Panc1 (cell line): Measurements from ENCODE around the gene RANBP2. TPM values are rescaled to one million over a fixed set of nuclear protein-coding genes. Genes with fewer than 3 reads are reported as not detected.

ENCODE experiments used
- ATAC-seq: fragments of 200-7000 bp; cut with Tn5 transposase; 2 replicates; pipeline ENCODE4 v1.9.1; 2020; ENCODE audit warnings: mild to moderate bottlenecking, moderate library complexity
- BruUV-seq: library from RNA; stranded (reverse); fragments of 400-500 nt; replicated peaks from 2 replicates; lab custom pipeline; 2021; lab: Mats Ljungman, UMichigan
- CTCF ChIA-PET: fragments of 300-600 bp; sonication (Branson Sonifier 250); formaldehyde crosslinking; loops from one replicate; lab custom pipeline; 2022; ENCODE audit warnings: antibody characterized with exemption; lab: Charles Lee
- POLR2A ChIA-PET: fragments of 300-600 bp; sonication (Branson Sonifier 250); formaldehyde crosslinking; loops from one replicate; lab custom pipeline; 2022; ENCODE audit warnings: antibody characterized with exemption; lab: Charles Lee
- DNase-seq: peaks from one replicate; pipeline ENCODE4 v3.0.0-alpha.2; 2010; ENCODE audit warnings: low read depth, low spot score
- H3K27ac ChIP-seq: 2 replicates; pipeline ENCODE4 v1.5.1; 2011; ENCODE audit warnings: mild to moderate bottlenecking, low read length, inconsistent platforms
- H3K27me3 ChIP-seq: fragments of 200-500 bp; sonication (Bioruptor generic); 2 replicates; pipeline ENCODE4 v1.6.0; 2014; ENCODE audit warnings: low read length, inconsistent platforms; ENCODE audit not compliant: control insufficient read depth, insufficient read depth
- H3K36me3 ChIP-seq: fragments of 200-500 bp; sonication (Bioruptor generic); 2 replicates; pipeline ENCODE4 v1.5.1; 2014; ENCODE audit warnings: inconsistent platforms, mild to moderate bottlenecking, low read length, moderate library complexity; ENCODE audit not compliant: control insufficient read depth, insufficient read depth
- H3K4me1 ChIP-seq: 2 replicates; pipeline ENCODE4 v1.5.1; 2011; ENCODE audit warnings: inconsistent platforms, mild to moderate bottlenecking, low read length, moderate library complexity; ENCODE audit not compliant: control insufficient read depth, insufficient read depth
- H3K4me3 ChIP-seq, 2 experiments: 2 replicates each; pipeline ENCODE4 v1.5.1; 2011 to 2012; ENCODE audit warnings: low read depth in 2 of 2, low read length in 2 of 2, mild to moderate bottlenecking in 2 of 2, inconsistent platforms in 1 of 2, moderate library complexity in 1 of 2
- H3K9me3 ChIP-seq: fragments of 200-500 bp; sonication (Bioruptor generic); 2 replicates; pipeline ENCODE4 v1.5.1; 2014; ENCODE audit warnings: low read depth, mild to moderate bottlenecking, inconsistent platforms, low read length, moderate library complexity; ENCODE audit not compliant: control insufficient read depth, insufficient read depth
- POLR2AphosphoS5 ChIP-seq: IDR thresholded peaks from 2 replicates; pipeline ENCODE4 v1.6.1; 2012; ENCODE audit warnings: mild to moderate bottlenecking, low read depth, low read length, moderate library complexity
- SIN3A ChIP-seq: IDR thresholded peaks from 2 replicates; pipeline ENCODE4 v1.6.1; 2012; ENCODE audit warnings: low read depth, mild to moderate bottlenecking, low read length, moderate library complexity, borderline replicate concordance; ENCODE audit not compliant: insufficient read depth
- TCF7L2 ChIP-seq: IDR thresholded peaks from 2 replicates; pipeline ENCODE4 v1.6.1; 2011; ENCODE audit warnings: mild to moderate bottlenecking, low read depth, low read length, inconsistent platforms
- in situ Hi-C: cut with HindIII; loops from 2 replicates; pipeline ENCODE4 v1.10.0; 2016; ENCODE audit warnings: low sequenced_read_pairs, low pct_unique_long_range_greater_than_20kb
- intact Hi-C: fragments of 100-400 bp; cut with micrococcal nuclease; formaldehyde crosslinking; loops from one replicate; pipeline ENCODE4 v1.10.0; 2022; ENCODE audit not compliant: unreplicated experiment
- total RNA-seq: library from RNA; stranded (reverse); gene quantifications from one replicate; pipeline ENCODE4 v1.2.1, GENCODE V29; 2021; ENCODE audit not compliant: unreplicated experiment
- TF ChIP-seq, protein P1 (sequence below), 2 experiments: IDR thresholded peaks; 2 replicates each; pipeline ENCODE4 v1.6.1; 2011 to 2012; ENCODE audit warnings: low read depth in 2 of 2, control low read depth in 1 of 2, low read length in 1 of 2, mild to moderate bottlenecking in 1 of 2, moderate library complexity in 1 of 2; ENCODE audit not compliant: insufficient read depth in 1 of 2
- TF ChIP-seq, protein P2 (sequence below): fragments of 450-650 bp; IDR thresholded peaks from 2 replicates; pipeline ENCODE4 v1.5.1; 2017; ENCODE audit warnings: mild to moderate bottlenecking

The RANBP2 gene
- total RNA-seq, 1 experiment from 2014 or later = 92.1 TPM

DNA sequence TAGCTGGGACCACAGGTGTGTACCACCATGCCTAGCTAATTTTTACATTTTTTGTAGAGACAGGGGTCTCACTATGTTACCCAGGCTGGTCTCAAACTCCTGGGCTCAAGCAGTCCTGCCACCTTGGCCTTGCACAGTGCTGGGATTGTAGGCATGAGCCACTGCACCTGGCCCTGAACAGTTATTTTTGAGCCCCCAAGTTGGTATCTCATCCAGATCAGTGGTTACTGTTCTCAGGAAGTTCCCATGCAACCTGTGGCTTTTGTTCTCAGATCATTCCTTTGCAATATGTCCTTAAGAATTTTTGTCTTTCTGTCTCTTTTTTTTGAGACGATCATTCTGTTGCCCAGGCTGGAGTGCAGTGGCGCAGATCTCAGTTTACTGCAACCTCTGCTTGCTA, 59.6 kb downstream of the RANBP2 start:
- H3K9me3 ChIP-seq = no peaks in the 10 kb centered on the region
- H3K36me3 ChIP-seq = peaks cover 50% of the 10 kb centered on the region
- DNase-seq (no peak), ATAC-seq (no peak)
- H3K4me1 ChIP-seq = no peaks in the 10 kb centered on the region; the same call in 1 of the 2 replicates
- no peak overlapping the region for H3K4me3 ChIP-seq
- in situ Hi-C loops = no loop called here
- CTCF ChIA-PET = no interaction called here
- BruUV-seq = no TSS peak
- TF ChIP-seq, protein P1, sequence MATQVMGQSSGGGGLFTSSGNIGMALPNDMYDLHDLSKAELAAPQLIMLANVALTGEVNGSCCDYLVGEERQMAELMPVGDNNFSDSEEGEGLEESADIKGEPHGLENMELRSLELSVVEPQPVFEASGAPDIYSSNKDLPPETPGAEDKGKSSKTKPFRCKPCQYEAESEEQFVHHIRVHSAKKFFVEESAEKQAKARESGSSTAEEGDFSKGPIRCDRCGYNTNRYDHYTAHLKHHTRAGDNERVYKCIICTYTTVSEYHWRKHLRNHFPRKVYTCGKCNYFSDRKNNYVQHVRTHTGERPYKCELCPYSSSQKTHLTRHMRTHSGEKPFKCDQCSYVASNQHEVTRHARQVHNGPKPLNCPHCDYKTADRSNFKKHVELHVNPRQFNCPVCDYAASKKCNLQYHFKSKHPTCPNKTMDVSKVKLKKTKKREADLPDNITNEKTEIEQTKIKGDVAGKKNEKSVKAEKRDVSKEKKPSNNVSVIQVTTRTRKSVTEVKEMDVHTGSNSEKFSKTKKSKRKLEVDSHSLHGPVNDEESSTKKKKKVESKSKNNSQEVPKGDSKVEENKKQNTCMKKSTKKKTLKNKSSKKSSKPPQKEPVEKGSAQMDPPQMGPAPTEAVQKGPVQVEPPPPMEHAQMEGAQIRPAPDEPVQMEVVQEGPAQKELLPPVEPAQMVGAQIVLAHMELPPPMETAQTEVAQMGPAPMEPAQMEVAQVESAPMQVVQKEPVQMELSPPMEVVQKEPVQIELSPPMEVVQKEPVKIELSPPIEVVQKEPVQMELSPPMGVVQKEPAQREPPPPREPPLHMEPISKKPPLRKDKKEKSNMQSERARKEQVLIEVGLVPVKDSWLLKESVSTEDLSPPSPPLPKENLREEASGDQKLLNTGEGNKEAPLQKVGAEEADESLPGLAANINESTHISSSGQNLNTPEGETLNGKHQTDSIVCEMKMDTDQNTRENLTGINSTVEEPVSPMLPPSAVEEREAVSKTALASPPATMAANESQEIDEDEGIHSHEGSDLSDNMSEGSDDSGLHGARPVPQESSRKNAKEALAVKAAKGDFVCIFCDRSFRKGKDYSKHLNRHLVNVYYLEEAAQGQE (IDR thresholded peaks at IDR 0.05; ENCODE audit: insufficient read depth in 1 of 2, low read depth in 2 of 2, low read length in 1 of 2) = no peak
- TF ChIP-seq, protein P2, sequence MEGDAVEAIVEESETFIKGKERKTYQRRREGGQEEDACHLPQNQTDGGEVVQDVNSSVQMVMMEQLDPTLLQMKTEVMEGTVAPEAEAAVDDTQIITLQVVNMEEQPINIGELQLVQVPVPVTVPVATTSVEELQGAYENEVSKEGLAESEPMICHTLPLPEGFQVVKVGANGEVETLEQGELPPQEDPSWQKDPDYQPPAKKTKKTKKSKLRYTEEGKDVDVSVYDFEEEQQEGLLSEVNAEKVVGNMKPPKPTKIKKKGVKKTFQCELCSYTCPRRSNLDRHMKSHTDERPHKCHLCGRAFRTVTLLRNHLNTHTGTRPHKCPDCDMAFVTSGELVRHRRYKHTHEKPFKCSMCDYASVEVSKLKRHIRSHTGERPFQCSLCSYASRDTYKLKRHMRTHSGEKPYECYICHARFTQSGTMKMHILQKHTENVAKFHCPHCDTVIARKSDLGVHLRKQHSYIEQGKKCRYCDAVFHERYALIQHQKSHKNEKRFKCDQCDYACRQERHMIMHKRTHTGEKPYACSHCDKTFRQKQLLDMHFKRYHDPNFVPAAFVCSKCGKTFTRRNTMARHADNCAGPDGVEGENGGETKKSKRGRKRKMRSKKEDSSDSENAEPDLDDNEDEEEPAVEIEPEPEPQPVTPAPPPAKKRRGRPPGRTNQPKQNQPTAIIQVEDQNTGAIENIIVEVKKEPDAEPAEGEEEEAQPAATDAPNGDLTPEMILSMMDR = no peak
- TF ChIP-seq TCF7L2 = no peak
- no peak for TF ChIP-seq POLR2AphosphoS5
- no peak for TF ChIP-seq SIN3A
- H3K27me3 ChIP-seq = no peaks in the 10 kb centered on the region
- intact Hi-C loops = no loop called here
- POLR2A ChIA-PET = no interaction called here
- no peak overlapping the region for H3K27ac ChIP-seq

DNA sequence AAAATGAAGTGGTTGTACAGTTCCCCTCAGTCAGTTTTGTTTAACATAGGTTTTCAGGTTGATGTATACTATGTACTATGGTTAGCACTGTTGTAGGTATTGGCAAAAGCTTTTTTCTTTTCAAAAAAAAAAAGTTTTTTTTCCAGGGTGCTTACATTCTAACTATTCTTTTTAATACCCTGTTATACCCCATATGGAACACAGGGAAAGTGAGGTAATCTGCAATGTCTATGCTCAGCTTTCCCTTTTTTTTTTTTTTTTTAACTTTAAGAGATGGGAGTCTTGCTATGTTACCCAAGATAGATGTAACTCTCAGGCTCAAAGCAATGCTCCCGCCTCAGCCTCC, 66.7 kb downstream of the RANBP2 start:
- ATAC-seq (0 out of 2 replicates have a peak, but pooled peaks have one; percentile 1), DNase-seq (no peak)
- H3K4me1 ChIP-seq = peaks cover 7% of the 10 kb centered on the region; the same call in 1 of the 2 replicates
- peak overlapping the region; percentile 68 for H3K27ac ChIP-seq
- peaks cover 27% of the 10 kb centered on the region for H3K36me3 ChIP-seq
- peak overlapping the region; percentile 67 to 70 for H3K4me3 ChIP-seq
- no peaks in the 10 kb centered on the region for H3K9me3 ChIP-seq
- in situ Hi-C loops = no loop called here
- H3K27me3 ChIP-seq = no peaks in the 10 kb centered on the region
- intact Hi-C loops = no loop called here
- CTCF ChIA-PET = no interaction called here
- POLR2A ChIA-PET = interaction anchor here (0.7 kb wide), 1 partner anchor 45 kb away, joined by 3 read pairs; no protein-coding TSS in a partner anchor
- no TSS peak for BruUV-seq
- no peak for TF ChIP-seq POLR2AphosphoS5
- TF ChIP-seq, protein P1 (IDR thresholded peaks at IDR 0.05; ENCODE audit: insufficient read depth in 1 of 2, low read depth in 2 of 2, low read length in 1 of 2) = no peak
- no peak for TF ChIP-seq TCF7L2
- no peak for TF ChIP-seq SIN3A
- TF ChIP-seq, protein P2 = no peak
